ENCODE data around the gene PRRC1.
"Not testable (repeated sequence)": the region's sequence is repeated elsewhere in the genome, so short reads cannot be mapped to it uniquely, and the experiment has no call there.

PRRC1 gene

GRCh38 chr5:127540553-127540952, 23.1 kb downstream of the PRRC1 start:
- in situ Hi-C loops (cut with MboI; ENCODE audit: low sequenced_read_pairs): not testable (repeated sequence)

- in situ Hi-C loops (cut with MboI; ENCODE audit: low sequenced_read_pairs): not testable (repeated sequence)
Measured at GRCh38 chr5:127545249-127545648, 27.8 kb downstream of the PRRC1 start.

GRCh38 chr5:127549551-127549950, 32.1 kb downstream of the PRRC1 start:
- in situ Hi-C loops (cut with MboI; ENCODE audit: low sequenced_read_pairs): no loop called here

GRCh38 chr5:127550652-127551409, 33.4 kb downstream of the PRRC1 start:
- in situ Hi-C loops (cut with MboI; ENCODE audit: low sequenced_read_pairs): loop anchor here (25.0 kb wide), 1 partner anchor 661 kb away; no protein-coding TSS in a partner anchor

- in situ Hi-C loops (cut with MboI; ENCODE audit: low sequenced_read_pairs): loop anchor here (25.0 kb wide), 1 partner anchor 661 kb away; no protein-coding TSS in a partner anchor
Measured at GRCh38 chr5:127551410-127552041, 34.1 kb downstream of the PRRC1 start.

- in situ Hi-C loops (cut with MboI; ENCODE audit: low sequenced_read_pairs): loop anchor here (25.0 kb wide), 1 partner anchor 656 kb away; no protein-coding TSS in a partner anchor
Measured at GRCh38 chr5:127555826-127556225, 38.4 kb downstream of the PRRC1 start.

- in situ Hi-C loops (cut with MboI; ENCODE audit: low sequenced_read_pairs): loop anchor here (25.0 kb wide), 1 partner anchor 656 kb away; no protein-coding TSS in a partner anchor
Measured at GRCh38 chr5:127556609-127557334, 39.3 kb downstream of the PRRC1 start.

GRCh38 chr5:127558273-127558672, 40.8 kb downstream of the PRRC1 start:
- in situ Hi-C loops (cut with MboI; ENCODE audit: low sequenced_read_pairs): loop anchor here (25.0 kb wide), 1 partner anchor 654 kb away; no protein-coding TSS in a partner anchor

- in situ Hi-C loops (cut with MboI; ENCODE audit: low sequenced_read_pairs): loop anchor here (25.0 kb wide), 1 partner anchor 651 kb away; no protein-coding TSS in a partner anchor
Measured at GRCh38 chr5:127561254-127561653, 43.8 kb downstream of the PRRC1 start.

GRCh38 chr5:127562252-127562651, 44.8 kb downstream of the PRRC1 start:
- in situ Hi-C loops (cut with MboI; ENCODE audit: low sequenced_read_pairs): loop anchor here (25.0 kb wide), 1 partner anchor 650 kb away; no protein-coding TSS in a partner anchor

- in situ Hi-C loops (cut with MboI; ENCODE audit: low sequenced_read_pairs): loop anchor here (25.0 kb wide), 1 partner anchor 649 kb away; no protein-coding TSS in a partner anchor
Measured at GRCh38 chr5:127563136-127563535, 45.7 kb downstream of the PRRC1 start.

- in situ Hi-C loops (cut with MboI; ENCODE audit: low sequenced_read_pairs): loop anchor here (25.0 kb wide), 1 partner anchor 648 kb away; no protein-coding TSS in a partner anchor
Measured at GRCh38 chr5:127564002-127564769, 46.7 kb downstream of the PRRC1 start.

GRCh38 chr5:127565586-127566270, 48.3 kb downstream of the PRRC1 start:
- in situ Hi-C loops (cut with MboI; ENCODE audit: low sequenced_read_pairs): loop anchor here (25.0 kb wide), 1 partner anchor 647 kb away; no protein-coding TSS in a partner anchor

- in situ Hi-C loops (cut with MboI; ENCODE audit: low sequenced_read_pairs): loop anchor here (25.0 kb wide), 1 partner anchor 645 kb away; no protein-coding TSS in a partner anchor
Measured at GRCh38 chr5:127567026-127567768, 49.8 kb downstream of the PRRC1 start.

GRCh38 chr5:127568166-127568565, 50.7 kb downstream of the PRRC1 start:
- in situ Hi-C loops (cut with MboI; ENCODE audit: low sequenced_read_pairs): loop anchor here (25.0 kb wide), 1 partner anchor 644 kb away; no protein-coding TSS in a partner anchor

- in situ Hi-C loops (cut with MboI; ENCODE audit: low sequenced_read_pairs): loop anchor here (25.0 kb wide), 1 partner anchor 643 kb away; no protein-coding TSS in a partner anchor
Measured at GRCh38 chr5:127569471-127569870, 52.0 kb downstream of the PRRC1 start.

- in situ Hi-C loops (cut with MboI; ENCODE audit: low sequenced_read_pairs): loop anchor here (25.0 kb wide), 1 partner anchor 641 kb away; no protein-coding TSS in a partner anchor
Measured at GRCh38 chr5:127571314-127572131, 54.1 kb downstream of the PRRC1 start.

- in situ Hi-C loops (cut with MboI; ENCODE audit: low sequenced_read_pairs): loop anchor here (25.0 kb wide), 1 partner anchor 639 kb away; no protein-coding TSS in a partner anchor
Measured at GRCh38 chr5:127572930-127573329, 55.5 kb downstream of the PRRC1 start.
